Measurements from ENCODE around the gene CPB2. TPM values are rescaled to one million over a fixed set of nuclear protein-coding genes. Genes with fewer than 3 reads are reported as not detected.

CPB2 gene
- total RNA-seq, 1 experiment from 2014 or later = 0.15 TPM

GRCh38 chr13:46129955-46130618, 25.3 kb upstream of the CPB2 start (continued):
- TF ChIP-seq, protein P1, sequence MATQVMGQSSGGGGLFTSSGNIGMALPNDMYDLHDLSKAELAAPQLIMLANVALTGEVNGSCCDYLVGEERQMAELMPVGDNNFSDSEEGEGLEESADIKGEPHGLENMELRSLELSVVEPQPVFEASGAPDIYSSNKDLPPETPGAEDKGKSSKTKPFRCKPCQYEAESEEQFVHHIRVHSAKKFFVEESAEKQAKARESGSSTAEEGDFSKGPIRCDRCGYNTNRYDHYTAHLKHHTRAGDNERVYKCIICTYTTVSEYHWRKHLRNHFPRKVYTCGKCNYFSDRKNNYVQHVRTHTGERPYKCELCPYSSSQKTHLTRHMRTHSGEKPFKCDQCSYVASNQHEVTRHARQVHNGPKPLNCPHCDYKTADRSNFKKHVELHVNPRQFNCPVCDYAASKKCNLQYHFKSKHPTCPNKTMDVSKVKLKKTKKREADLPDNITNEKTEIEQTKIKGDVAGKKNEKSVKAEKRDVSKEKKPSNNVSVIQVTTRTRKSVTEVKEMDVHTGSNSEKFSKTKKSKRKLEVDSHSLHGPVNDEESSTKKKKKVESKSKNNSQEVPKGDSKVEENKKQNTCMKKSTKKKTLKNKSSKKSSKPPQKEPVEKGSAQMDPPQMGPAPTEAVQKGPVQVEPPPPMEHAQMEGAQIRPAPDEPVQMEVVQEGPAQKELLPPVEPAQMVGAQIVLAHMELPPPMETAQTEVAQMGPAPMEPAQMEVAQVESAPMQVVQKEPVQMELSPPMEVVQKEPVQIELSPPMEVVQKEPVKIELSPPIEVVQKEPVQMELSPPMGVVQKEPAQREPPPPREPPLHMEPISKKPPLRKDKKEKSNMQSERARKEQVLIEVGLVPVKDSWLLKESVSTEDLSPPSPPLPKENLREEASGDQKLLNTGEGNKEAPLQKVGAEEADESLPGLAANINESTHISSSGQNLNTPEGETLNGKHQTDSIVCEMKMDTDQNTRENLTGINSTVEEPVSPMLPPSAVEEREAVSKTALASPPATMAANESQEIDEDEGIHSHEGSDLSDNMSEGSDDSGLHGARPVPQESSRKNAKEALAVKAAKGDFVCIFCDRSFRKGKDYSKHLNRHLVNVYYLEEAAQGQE (IDR thresholded peaks at IDR 0.05; ENCODE audit: low read depth) = no peak
- TF ChIP-seq POLR2AphosphoS5 (IDR thresholded peaks at IDR 0.05; ENCODE audit: low read depth, low read length) (no peak), POLR2A (IDR thresholded peaks at IDR 0.05; ENCODE audit: borderline replicate concordance, extremely low read depth, insufficient read depth, insufficient read length) (no peak), SIN3A (IDR thresholded peaks at IDR 0.05; ENCODE audit: low read depth) (no peak)
- TF ChIP-seq, protein P2, sequence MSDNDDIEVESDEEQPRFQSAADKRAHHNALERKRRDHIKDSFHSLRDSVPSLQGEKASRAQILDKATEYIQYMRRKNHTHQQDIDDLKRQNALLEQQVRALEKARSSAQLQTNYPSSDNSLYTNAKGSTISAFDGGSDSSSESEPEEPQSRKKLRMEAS (IDR thresholded peaks at IDR 0.05) = no peak

GRCh38 chr13:46129124-46129523, 24.3 kb upstream of the CPB2 start:
- H3K27me3 ChIP-seq (ENCODE audit: insufficient read depth, low read length) = peaks cover 40% of the 10 kb centered on the region
- H3K36me3 ChIP-seq (ENCODE audit: control insufficient read depth in 1 of 2, insufficient read depth in 2 of 2, low read length in 2 of 2) = no peaks in the 10 kb centered on the region
- DNase-seq (ENCODE audit: low read depth, low spot score) (no peak), ATAC-seq (no peak)
- H2AFZ ChIP-seq (ENCODE audit: low read depth, low read length, poor library complexity, severe bottlenecking) = no peak overlapping the region
- no peak overlapping the region for H3K27ac ChIP-seq (ENCODE audit: low read depth, low read length)
- no peaks in the 10 kb centered on the region for H3K9me3 ChIP-seq (ENCODE audit: control insufficient read depth in 1 of 2, insufficient read depth in 1 of 2, low read depth in 1 of 2, low read length in 2 of 2)
- H3K4me1 ChIP-seq (ENCODE audit: control insufficient read depth in 1 of 2, insufficient read depth in 2 of 2, low read length in 2 of 2) = no peaks in the 10 kb centered on the region
- no peak overlapping the region for H3K4me3 ChIP-seq (replicated peaks in 1 of 2; ENCODE audit: low read depth in 1 of 2, low read length in 2 of 2)
- intact Hi-C loops (cut with micrococcal nuclease) = loop anchor here (5.0 to 10.0 kb wide), 2 partner anchors 204 to 507 kb away; no protein-coding TSS in a partner anchor
- H3K9ac ChIP-seq (ENCODE audit: low read length) = no peak overlapping the region
- H4K20me1 ChIP-seq (ENCODE audit: insufficient read depth) = no peaks in the 10 kb centered on the region
- RAD21 ChIA-PET (ENCODE audit: low non-redundant PET in 1 of 2, low total read pairs in 2 of 2, uncharacterized antibody in 2 of 2, unreplicated experiment in 2 of 2) = no interaction called here
- no peak overlapping the region for H3K4me2 ChIP-seq (ENCODE audit: low read length)
- CTCF ChIA-PET = interaction anchor here (1.5 kb wide), 1 partner anchor 321 kb away, joined by 5 read pairs; no protein-coding TSS in a partner anchor
- H3K79me2 ChIP-seq (ENCODE audit: insufficient read depth, low read length) = no peaks in the 10 kb centered on the region
- BruUV-seq (replicated peaks) = no TSS peak
- no peaks in the 10 kb centered on the region for H3K9me2 ChIP-seq (ENCODE audit: insufficient read depth)
- POLR2A ChIA-PET = no interaction called here
- no peak for TF ChIP-seq RAD21 (IDR thresholded peaks at IDR 0.05; ENCODE audit: low read depth)
- no peak for TF ChIP-seq YY1 (IDR thresholded peaks at IDR 0.05; ENCODE audit: extremely low read depth, insufficient replicate concordance, low read depth, low read length)
- TF ChIP-seq SRF (IDR thresholded peaks at IDR 0.05; ENCODE audit: low read depth) = no peak
- no peak for TF ChIP-seq POLR2A (IDR thresholded peaks at IDR 0.05; ENCODE audit: borderline replicate concordance, extremely low read depth, insufficient read depth, insufficient read length)
- TF ChIP-seq SP1 (IDR thresholded peaks at IDR 0.05; ENCODE audit: low read depth) = no peak
- TF ChIP-seq SIN3A (IDR thresholded peaks at IDR 0.05; ENCODE audit: low read depth) = no peak
- TF ChIP-seq, protein P1 (IDR thresholded peaks at IDR 0.05; ENCODE audit: low read depth) = no peak
- TF ChIP-seq, protein P2 (IDR thresholded peaks at IDR 0.05) = no peak
- TF ChIP-seq ZNF274 (IDR thresholded peaks at IDR 0.05; ENCODE audit: low read depth, low read length) = no peak
- TF ChIP-seq JUND (IDR thresholded peaks at IDR 0.05) = no peak
- no peak for TF ChIP-seq ZFX (IDR thresholded peaks at IDR 0.05)
- TF ChIP-seq TCF7L2 (IDR thresholded peaks at IDR 0.05; ENCODE audit: borderline replicate concordance, extremely low read depth, insufficient read depth, insufficient read length) = no peak
- TF ChIP-seq, protein P3, sequence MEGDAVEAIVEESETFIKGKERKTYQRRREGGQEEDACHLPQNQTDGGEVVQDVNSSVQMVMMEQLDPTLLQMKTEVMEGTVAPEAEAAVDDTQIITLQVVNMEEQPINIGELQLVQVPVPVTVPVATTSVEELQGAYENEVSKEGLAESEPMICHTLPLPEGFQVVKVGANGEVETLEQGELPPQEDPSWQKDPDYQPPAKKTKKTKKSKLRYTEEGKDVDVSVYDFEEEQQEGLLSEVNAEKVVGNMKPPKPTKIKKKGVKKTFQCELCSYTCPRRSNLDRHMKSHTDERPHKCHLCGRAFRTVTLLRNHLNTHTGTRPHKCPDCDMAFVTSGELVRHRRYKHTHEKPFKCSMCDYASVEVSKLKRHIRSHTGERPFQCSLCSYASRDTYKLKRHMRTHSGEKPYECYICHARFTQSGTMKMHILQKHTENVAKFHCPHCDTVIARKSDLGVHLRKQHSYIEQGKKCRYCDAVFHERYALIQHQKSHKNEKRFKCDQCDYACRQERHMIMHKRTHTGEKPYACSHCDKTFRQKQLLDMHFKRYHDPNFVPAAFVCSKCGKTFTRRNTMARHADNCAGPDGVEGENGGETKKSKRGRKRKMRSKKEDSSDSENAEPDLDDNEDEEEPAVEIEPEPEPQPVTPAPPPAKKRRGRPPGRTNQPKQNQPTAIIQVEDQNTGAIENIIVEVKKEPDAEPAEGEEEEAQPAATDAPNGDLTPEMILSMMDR (IDR thresholded peaks at IDR 0.05 in 2 of 3, conservative IDR thresholded peaks at IDR 0.05 in 1 of 3; ENCODE audit: borderline replicate concordance in 1 of 3, insufficient read depth in 1 of 3, low read depth in 2 of 3, low read length in 2 of 3) = no peak

Measured in HCT116 (cell line).